Coronary artery (tissue), 2 donors: ENCODE results near the gene JSRP1.

Experiments
- DNase-seq: peaks from one replicate; pipeline ENCODE4 v3.0.0-alpha.2; 2017; ENCODE audit warnings: low spot score
- H3K27ac ChIP-seq, 2 donors: fragments of 200-600 bp; sonication (generic); one replicate each; pipeline ENCODE4 v1.5.1; 2016 to 2019
- H3K4me3 ChIP-seq: fragments of 200-600 bp; sonication (generic); 2 replicates; pipeline ENCODE4 v1.5.1; 2016; ENCODE audit warnings: mild to moderate bottlenecking, moderate library complexity
- TF ChIP-seq, protein P1 (sequence below): fragments of 200-600 bp; sonication (generic); IDR thresholded peaks from one replicate; pipeline ENCODE4 v1.5.1; 2019; ENCODE audit warnings: antibody characterized with exemption

The JSRP1 gene

DNA sequence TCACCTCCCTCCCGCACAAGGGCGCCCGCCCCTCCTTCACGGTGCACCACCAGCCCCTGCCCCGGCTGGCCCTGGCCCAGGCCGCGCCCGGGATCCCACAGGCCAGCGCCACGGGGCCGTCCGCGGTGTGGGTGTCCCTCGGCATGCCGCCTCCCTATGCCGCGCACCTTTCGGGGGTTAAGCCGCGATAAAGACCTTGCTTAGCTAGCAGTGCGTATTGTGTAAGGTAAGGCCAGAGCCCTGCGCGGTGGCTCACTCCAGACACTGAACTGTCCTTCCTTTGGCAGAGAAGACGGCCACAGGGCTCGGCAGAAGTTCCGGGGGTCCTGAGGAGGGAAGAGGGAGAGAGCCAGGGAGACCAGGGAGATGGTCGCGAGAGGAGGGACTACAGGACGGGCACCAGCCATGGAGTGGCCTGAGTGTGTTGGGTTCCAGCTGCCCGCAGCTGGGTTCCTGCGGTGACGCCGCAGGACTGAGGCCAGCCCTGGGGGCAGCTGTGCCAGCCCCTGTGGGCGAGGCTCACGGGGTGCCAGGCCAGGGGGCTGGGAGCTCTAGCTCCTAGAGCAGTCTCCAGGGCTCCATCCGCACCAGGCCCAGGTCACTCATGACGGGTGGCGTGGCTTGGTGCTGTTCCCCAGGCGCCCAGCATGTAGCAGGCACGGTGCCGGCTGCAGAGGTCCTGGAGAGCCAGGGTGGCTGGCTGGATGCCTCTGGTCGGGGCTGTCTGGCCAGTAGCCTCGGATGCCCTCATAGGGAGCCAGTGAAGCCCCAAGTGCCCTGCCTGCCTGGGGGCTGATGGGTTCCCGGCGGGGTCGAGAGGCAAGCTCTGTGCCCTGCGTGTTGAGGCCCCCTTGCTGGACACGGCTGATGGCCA is 27.8 kb downstream of the JSRP1 start:
- no peak for DNase-seq
- Histone ChIP-seq H3K4me3 (no peak overlapping the region), H3K27ac (no peak overlapping the region)
- TF ChIP-seq, protein P1, sequence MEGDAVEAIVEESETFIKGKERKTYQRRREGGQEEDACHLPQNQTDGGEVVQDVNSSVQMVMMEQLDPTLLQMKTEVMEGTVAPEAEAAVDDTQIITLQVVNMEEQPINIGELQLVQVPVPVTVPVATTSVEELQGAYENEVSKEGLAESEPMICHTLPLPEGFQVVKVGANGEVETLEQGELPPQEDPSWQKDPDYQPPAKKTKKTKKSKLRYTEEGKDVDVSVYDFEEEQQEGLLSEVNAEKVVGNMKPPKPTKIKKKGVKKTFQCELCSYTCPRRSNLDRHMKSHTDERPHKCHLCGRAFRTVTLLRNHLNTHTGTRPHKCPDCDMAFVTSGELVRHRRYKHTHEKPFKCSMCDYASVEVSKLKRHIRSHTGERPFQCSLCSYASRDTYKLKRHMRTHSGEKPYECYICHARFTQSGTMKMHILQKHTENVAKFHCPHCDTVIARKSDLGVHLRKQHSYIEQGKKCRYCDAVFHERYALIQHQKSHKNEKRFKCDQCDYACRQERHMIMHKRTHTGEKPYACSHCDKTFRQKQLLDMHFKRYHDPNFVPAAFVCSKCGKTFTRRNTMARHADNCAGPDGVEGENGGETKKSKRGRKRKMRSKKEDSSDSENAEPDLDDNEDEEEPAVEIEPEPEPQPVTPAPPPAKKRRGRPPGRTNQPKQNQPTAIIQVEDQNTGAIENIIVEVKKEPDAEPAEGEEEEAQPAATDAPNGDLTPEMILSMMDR = no peak

DNA sequence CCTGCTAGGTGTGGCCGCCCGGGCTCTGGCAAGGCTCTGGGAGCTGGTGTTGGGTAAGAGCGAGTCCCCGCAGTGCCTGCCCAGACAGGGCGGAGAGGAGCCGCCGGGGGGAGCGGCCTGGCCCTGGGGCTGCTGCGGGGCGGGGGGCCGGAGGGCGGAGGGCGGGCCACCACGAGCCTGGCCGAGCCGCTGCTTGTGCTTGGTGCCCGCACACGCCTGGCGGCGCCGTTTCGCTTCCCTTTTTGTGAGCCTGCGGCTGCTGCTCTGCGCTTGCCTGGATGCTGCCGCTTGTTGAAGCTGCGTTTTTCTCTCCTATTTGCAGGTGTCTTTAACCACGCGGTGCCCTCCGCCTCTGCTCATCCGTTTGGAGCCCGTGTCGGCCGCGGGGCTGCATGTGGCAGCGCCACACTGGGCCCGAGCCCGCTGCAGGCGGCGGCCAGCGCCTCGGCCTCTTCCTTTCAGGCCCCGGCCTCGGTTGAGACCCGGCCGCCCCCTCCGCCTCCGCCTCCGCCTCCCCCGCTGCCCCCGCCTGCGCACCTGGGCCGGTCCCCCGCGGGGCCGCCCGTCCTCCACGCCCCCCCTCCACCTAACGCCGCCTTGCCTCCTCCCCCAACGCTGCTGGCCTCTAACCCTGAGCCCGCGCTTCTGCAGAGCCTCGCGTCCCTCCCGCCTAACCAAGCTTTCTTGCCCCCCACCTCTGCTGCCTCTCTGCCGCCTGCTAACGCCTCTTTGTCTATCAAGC is 28.6 kb downstream of the JSRP1 start:
- Histone ChIP-seq H3K4me3 (no peak overlapping the region), H3K27ac (no peak overlapping the region)
- no peak for DNase-seq
- TF ChIP-seq, protein P1 = no peak

DNA sequence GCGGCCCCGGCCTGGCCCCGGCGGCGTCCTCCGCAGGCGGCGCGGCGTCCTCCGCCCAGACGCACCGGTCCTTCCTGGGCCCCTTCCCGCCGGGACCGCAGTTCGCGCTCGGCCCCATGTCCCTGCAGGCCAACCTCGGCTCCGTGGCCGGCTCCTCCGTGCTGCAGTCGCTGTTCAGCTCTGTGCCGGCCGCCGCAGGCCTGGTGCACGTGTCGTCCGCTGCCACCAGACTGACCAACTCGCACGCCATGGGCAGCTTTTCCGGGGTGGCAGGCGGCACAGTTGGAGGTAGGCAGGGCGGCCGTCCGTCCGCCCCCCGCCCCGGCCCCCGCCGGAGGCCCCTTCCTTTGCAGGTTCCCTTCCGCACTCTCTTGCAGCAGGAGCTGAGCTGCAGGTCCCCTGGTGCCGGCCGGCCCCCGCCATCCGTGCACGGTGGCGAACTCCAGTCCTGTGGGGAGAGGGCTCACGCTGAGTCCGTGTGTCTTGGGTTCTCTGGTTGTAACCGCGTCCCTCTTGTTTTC is 29.3 kb downstream of the JSRP1 start:
- H3K27ac ChIP-seq = no peak overlapping the region
- no peak for DNase-seq
- H3K4me3 ChIP-seq = no peak overlapping the region
- TF ChIP-seq, protein P1 = no peak

DNA sequence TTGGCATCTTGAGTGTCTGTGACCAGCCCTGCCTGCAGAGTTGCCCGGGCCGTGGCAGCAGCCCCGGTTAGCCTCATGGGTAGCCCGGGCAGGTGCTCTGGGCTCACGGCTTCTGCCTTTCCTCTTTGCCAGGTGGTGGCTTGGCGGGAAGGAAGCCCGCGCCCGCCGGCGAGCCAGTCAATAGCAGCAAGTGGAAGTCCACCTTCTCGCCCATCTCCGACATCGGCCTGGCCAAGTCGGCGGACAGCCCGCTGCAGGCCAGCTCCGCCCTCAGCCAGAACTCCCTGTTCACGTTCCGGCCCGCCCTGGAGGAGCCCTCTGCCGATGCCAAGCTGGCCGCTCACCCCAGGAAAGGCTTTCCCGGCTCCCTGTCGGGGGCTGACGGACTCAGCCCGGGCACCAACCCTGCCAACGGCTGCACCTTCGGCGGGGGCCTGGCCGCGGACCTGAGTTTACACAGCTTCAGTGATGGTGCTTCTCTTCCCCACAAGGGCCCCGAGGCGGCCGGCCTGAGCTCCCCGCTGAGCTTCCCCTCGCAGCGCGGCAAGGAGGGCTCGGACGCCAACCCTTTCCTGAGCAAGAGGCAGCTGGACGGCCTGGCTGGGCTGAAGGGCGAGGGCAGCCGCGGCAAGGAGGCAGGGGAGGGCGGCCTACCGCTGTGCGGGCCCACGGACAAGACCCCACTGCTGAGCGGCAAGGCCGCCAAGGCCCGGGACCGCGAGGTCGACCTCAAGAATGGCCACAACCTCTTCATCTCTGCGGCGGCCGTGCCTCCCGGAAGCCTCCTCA is 30.0 kb downstream of the JSRP1 start:
- no peak overlapping the region for H3K27ac ChIP-seq
- TF ChIP-seq, protein P1 = no peak
- DNase-seq = no peak
- no peak overlapping the region for H3K4me3 ChIP-seq

DNA sequence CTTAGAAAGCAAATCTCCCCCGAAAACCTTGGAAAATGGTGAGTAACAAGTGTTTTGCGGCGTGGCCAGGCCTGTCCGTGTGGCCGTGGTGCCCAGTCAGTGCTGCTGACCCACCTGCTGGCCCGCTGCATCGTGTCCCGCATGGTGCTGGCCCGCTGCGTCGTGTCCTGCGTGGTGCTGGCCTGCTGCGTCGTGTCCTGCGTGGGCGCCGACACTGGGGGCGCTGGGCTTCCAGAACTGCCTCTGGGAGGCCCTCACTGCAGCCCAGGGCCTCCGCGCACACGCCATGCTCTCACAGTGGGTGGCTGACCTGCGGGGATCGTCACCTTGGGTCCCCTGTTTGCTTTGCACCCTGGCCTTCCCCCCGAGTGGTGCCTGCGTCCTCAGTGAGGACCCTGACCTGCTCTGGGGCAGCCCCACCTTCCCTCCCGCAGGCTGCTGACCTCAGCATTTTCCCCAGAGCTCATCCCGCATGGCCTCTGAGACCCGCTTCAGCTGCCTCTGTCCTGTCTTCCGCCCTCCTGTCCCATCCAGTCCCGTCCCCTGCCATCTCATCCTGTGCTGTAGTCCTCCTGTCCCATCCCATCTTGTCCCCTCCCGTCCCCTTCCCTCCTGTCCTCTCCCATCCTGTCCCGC is 30.7 kb downstream of the JSRP1 start:
- TF ChIP-seq, protein P1 = no peak
- no peak for DNase-seq
- Histone ChIP-seq H3K4me3 (no peak overlapping the region), H3K27ac (no peak overlapping the region)

DNA sequence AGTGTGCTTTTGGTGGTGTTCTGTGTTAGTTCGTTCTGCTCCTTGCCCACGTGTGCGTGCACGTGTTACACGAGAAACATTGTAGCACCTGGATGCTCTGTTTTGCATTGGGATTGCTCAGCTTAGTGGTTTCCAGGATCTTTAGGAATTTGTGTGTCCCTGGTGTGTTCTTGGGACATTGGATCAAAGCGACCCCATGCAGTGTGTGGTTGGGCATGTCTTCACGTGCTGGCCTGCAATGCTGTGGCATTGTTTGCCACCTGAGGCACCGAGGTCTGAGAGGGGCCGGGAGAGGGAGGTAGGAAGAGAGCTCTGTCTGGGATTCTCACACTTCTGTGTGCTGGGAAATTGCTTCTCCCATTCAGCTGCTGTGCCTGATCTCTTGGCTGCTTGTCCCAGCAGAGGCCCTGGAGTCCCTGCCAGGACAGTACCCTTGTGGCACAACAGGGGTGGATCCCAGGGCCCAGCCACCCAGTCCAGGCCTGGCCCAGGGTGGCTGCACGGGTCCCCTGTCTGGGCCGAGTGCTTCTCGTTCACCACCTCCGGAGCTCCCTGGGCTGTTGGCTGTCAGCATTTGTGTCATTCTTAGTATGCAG is 31.4 kb downstream of the JSRP1 start:
- DNase-seq = no peak
- no peak overlapping the region for H3K27ac ChIP-seq
- TF ChIP-seq, protein P1 = no peak

More for the DNA sequence above, 31.4 kb downstream of the JSRP1 start:
- no peak overlapping the region for H3K4me3 ChIP-seq
